IPS DF 19.7 (cell line): ENCODE results near the gene MISP.

Experiments
- DNase-seq: peaks from one replicate; pipeline ENCODE4 v3.0.0-alpha.2; 2013; ENCODE audit warnings: low read depth, low spot score

The MISP gene

GRCh38 chr19:772730-773436 is 22.0 kb downstream of the MISP start:
- no peak for DNase-seq

- no peak for DNase-seq
Measured at GRCh38 chr19:776549-776948, 25.6 kb downstream of the MISP start.

- no peak for DNase-seq
Measured at GRCh38 chr19:778910-779653, 28.2 kb downstream of the MISP start.

GRCh38 chr19:780935-781334 is 30.0 kb downstream of the MISP start:
- DNase-seq: no peak

GRCh38 chr19:781800-782184 is 30.9 kb downstream of the MISP start:
- DNase-seq: no peak

GRCh38 chr19:782185-782877 is 31.4 kb downstream of the MISP start:
- DNase-seq: peak; percentile 73

GRCh38 chr19:782878-783668 is 32.2 kb downstream of the MISP start:
- no peak for DNase-seq

GRCh38 chr19:784541-784940 is 33.6 kb downstream of the MISP start:
- no peak for DNase-seq

- no peak for DNase-seq
Measured at GRCh38 chr19:787536-787935, 36.6 kb downstream of the MISP start.

- no peak for DNase-seq
Measured at GRCh38 chr19:788686-788982, 37.7 kb downstream of the MISP start.

- no peak for DNase-seq
Measured at GRCh38 chr19:788983-789700, 38.2 kb downstream of the MISP start.

- no peak for DNase-seq
Measured at GRCh38 chr19:789701-790060, 38.8 kb downstream of the MISP start.

GRCh38 chr19:791007-791566 is 40.2 kb downstream of the MISP start:
- no peak for DNase-seq

GRCh38 chr19:791567-792305 is 40.8 kb downstream of the MISP start:
- DNase-seq: no peak

- no peak for DNase-seq
Measured at GRCh38 chr19:792306-792885, 41.5 kb downstream of the MISP start.

GRCh38 chr19:793806-794205 is 42.9 kb downstream of the MISP start:
- DNase-seq: no peak

- DNase-seq: no peak
Measured at GRCh38 chr19:795073-795611, 44.2 kb downstream of the MISP start.

GRCh38 chr19:795691-796581 is 45.0 kb downstream of the MISP start:
- DNase-seq: no peak
